GM19193 (cell line): ENCODE measurements around the gene GNMT.

Experiments used
- POLR2A ChIP-seq: IDR thresholded peaks from 4 replicates; pipeline ENCODE4 v1.6.1; 2011; ENCODE audit not compliant: insufficient read depth, insufficient read length; ENCODE audit errors: extremely low read depth

Gene GNMT

GRCh38 chr6:42937548-42938427, 22.8 kb upstream of the GNMT start:
- TF ChIP-seq POLR2A = no peak

GRCh38 chr6:42938428-42938796, 22.1 kb upstream of the GNMT start:
- TF ChIP-seq POLR2A = no peak

- no peak for TF ChIP-seq POLR2A
Observed at GRCh38 chr6:42938987-42939809, 21.4 kb upstream of the GNMT start.

GRCh38 chr6:42939810-42940167, 20.8 kb upstream of the GNMT start:
- TF ChIP-seq POLR2A = no peak

- no peak for TF ChIP-seq POLR2A
Observed at GRCh38 chr6:42940493-42941045, 20.0 kb upstream of the GNMT start.

GRCh38 chr6:42942444-42942843, 18.1 kb upstream of the GNMT start:
- TF ChIP-seq POLR2A = no peak

- no peak for TF ChIP-seq POLR2A
Observed at GRCh38 chr6:42947950-42948349, 12.6 kb upstream of the GNMT start.

- no peak for TF ChIP-seq POLR2A
Observed at GRCh38 chr6:42952389-42952788, 8.2 kb upstream of the GNMT start.

GRCh38 chr6:42958125-42958524, 2.4 kb upstream of the GNMT start:
- TF ChIP-seq POLR2A = no peak

- TF ChIP-seq POLR2A = no peak
Observed at GRCh38 chr6:42959917-42960242, 674 bp upstream of the GNMT start.

GRCh38 chr6:42961020-42961470, 491 bp downstream of the GNMT start:
- no peak for TF ChIP-seq POLR2A

GRCh38 chr6:42962096-42962495, 1.5 kb downstream of the GNMT start:
- TF ChIP-seq POLR2A = no peak

- TF ChIP-seq POLR2A = no peak
Observed at GRCh38 chr6:42962502-42963178, 2.1 kb downstream of the GNMT start.

- TF ChIP-seq POLR2A = no peak
Observed at GRCh38 chr6:42963179-42963854, 2.8 kb downstream of the GNMT start.

- TF ChIP-seq POLR2A = no peak
Observed at GRCh38 chr6:42963855-42964605, 3.5 kb downstream of the GNMT start.

GRCh38 chr6:42966571-42966970, 6.0 kb downstream of the GNMT start:
- TF ChIP-seq POLR2A = no peak
